HG02943 (cell line): ENCODE data around the gene GALT.

Experiments
- ATAC-seq: cut with Tn5 transposase; IDR thresholded peaks from one replicate; pipeline ENCODE4 v1.9.1; 2021; ENCODE audit warnings: mild to moderate bottlenecking, low read depth, moderate library complexity; ENCODE audit not compliant: unreplicated experiment

The GALT gene

GRCh38 chr9:34651321-34651720, 4.8 kb downstream of the GALT start:
- ATAC-seq, result no peak

GRCh38 chr9:34651876-34652601, 5.6 kb downstream of the GALT start, which contains the start of gene IL11RA:
Gene IL11RA, plus strand, starts transcription at chr9:34652185. Its CDS starts 3,033 bp downstream, at chr9:34655218.
- no peak for ATAC-seq

- ATAC-seq, result no peak
These were observed 6.1 kb downstream of the GALT start for GRCh38 chr9:34652602-34653000.

GRCh38 chr9:34653151-34654072, 6.9 kb downstream of the GALT start:
- ATAC-seq, result no peak

- no peak for ATAC-seq
These were observed 8.0 kb downstream of the GALT start for GRCh38 chr9:34654323-34655051.

- ATAC-seq, result no peak
These were observed 8.9 kb downstream of the GALT start for GRCh38 chr9:34655394-34655793.

- ATAC-seq, result no peak
These were observed 10.5 kb downstream of the GALT start for GRCh38 chr9:34656992-34657391.

GRCh38 chr9:34658461-34658860, 12.0 kb downstream of the GALT start:
- ATAC-seq, result no peak

- no peak for ATAC-seq
These were observed 13.2 kb downstream of the GALT start for GRCh38 chr9:34659592-34660253.

GRCh38 chr9:34662526-34663302, 16.2 kb downstream of the GALT start, which contains the start of gene CCL27:
Gene CCL27, minus strand, starts transcription at chr9:34662657. Its CDS starts 24 bp downstream, at chr9:34662633.
- no peak for ATAC-seq

- no peak for ATAC-seq
These were observed 16.8 kb downstream of the GALT start for GRCh38 chr9:34663303-34663605.

GRCh38 chr9:34664281-34665066, 18.0 kb downstream of the GALT start:
- no peak for ATAC-seq

- ATAC-seq, result peak; percentile 14
These were observed 18.5 kb downstream of the GALT start for GRCh38 chr9:34665067-34665380.

GRCh38 chr9:34665381-34666250, 19.1 kb downstream of the GALT start:
- peak; percentile 69 for ATAC-seq

GRCh38 chr9:34669809-34670562, 23.5 kb downstream of the GALT start:
- ATAC-seq, result no peak

GRCh38 chr9:34671307-34671706, 24.8 kb downstream of the GALT start:
- ATAC-seq, result no peak

- no peak for ATAC-seq
These were observed 28.0 kb downstream of the GALT start for GRCh38 chr9:34674440-34674839.
